NCI-H345 treated with DMSO at 0.1 percent for 48 hours (cell line): ENCODE measurements around the gene ZSCAN12.
A peak's percentile ranks its signal among the peaks of the same experiment; 100 is the strongest.
"Not testable (repeated sequence)": the region's sequence is repeated elsewhere in the genome, so short reads cannot be mapped to it uniquely, and the experiment has no call there.

ENCODE experiments used
- DNase-seq: peaks from one replicate; lab custom pipeline; 2025; ENCODE audit not compliant: unreplicated experiment; lab: John Stamatoyannopoulos, UW

Gene ZSCAN12

DNA sequence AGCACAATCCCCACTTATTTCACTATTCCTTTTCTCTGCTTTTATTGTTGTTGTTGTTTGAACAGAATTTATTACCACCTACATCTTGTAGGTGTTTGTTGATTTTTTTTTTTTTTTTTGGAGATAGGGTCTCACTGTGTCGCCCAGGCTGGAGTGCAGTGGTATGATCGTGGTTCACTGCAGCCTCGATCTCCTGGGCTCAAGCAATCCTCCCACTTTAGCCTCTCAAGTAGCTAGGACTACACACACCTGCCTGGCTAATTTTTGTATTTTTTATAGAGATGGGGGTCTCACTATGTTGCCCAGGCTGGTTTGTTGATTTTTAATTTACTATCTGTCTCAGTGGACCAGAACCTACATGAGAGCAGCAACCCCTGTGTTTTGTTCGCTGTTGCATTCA is 3.6 kb downstream of the ZSCAN12 start:
- DNase-seq = no peak

DNA sequence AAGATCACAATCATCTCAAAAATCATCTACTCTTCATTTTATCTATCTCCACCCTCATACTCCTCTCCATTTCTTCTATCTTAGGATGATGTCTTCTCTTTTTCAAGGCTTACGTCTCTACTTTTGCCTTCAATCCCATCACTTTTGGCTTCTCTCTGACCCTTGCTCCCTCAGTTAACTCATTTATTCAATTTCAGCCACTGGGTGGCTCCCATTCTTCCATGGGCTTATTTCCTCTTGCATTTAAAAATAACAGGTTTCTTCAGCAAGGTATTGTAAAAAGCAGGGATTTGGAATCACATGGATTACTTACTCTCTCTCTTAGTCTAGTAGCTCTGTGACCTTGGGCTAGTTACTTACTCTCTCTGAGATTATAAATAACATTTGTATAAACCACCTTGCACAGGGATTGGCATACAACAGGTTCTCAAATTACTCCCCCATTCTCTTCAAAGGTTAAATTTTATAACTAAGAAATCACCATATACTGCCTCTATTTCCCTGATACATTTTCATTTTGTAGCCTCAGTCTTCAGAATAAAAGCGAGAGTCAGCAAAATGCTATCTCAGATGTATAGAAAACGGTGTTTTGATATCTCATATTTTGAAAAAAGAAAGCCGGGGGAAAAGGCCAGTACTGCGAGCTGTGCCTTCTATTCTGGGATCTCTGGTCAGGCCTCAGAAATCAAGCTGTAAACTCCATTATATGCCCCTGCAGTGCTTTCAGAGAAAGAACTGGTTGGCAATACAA is 5.5 kb downstream of the ZSCAN12 start:
- DNase-seq = no peak

DNA sequence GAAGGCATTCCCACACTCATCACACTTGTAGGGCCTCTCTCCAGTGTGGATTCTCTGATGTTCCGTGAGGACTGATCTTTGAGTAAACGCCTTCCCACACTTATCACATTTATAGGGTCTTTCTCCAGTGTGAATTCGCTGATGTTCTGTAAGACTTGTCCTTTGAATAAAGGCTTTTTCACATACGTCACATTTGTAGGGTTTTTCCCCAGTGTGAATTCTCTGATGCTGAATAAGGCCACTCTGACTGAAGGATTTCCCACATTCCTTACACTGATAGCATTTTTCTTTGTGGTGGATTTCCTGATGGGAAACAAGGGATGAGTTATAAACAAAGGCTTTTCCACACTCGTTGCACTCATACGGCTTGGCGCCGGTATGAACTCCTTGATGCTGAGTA is 8.9 kb downstream of the ZSCAN12 start:
- no peak for DNase-seq

DNA sequence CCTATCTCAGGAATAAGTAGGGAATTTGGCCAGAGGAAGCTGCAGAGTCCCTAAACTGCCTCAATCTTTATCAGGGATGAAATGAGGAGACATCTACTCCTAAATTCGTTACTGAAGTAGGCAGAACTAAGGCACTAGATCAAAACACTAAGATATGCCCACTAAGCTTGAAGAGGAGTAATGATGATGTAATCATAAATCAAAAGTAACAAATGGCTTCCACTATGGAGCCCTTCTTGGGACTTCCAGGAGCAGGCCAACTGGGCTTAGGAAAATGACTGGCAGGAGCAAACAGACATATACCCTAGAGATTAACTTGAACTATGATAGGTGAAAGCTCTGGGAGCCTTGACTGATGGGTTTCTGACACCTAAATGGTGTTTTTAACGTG is 15.4 kb downstream of the ZSCAN12 start:
- no peak for DNase-seq

DNA sequence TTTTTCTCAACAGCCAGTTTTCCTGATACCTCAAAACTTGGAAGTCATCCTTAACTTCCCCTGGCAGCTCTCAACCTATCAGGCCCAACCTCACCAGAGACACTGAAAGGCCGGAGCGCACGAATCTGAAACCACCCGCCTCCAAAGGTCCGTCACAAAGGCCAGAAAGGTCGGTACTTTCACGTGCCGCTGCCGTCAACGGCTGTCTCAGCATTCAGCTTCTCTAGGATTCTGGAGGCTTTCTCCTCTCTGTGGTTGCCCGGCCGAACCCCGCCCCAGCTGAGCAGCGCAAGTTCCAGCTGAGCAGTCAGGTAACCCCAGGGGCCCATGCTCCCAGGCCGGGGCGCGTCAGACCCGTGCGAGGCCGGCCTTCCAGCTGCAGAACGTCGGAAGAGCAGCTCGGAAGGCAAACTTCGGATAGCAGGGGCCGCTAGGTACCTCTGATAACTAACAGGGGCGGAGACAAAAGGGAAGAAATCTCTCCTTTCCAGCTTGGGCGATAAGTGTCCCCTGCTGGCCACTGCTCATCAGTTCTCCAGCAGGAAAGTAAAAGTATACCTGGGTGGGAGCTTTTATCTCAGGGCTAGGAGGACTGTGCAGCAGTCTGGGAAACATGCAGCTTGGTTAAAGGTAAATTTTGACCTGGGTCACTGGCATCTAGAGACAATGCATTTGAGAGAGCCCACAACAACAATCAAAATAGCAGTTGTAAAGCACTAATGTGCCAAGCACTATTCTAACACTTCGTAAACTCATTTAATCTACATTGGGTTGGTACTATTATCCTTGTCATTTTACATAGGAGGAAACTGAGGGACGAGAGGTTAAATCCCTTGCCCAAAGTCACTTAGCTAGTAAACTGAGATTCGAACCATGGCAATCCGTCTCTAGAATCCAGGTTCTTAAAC is 16.1 kb downstream of the ZSCAN12 start:
- DNase-seq = peak; percentile 6

DNA sequence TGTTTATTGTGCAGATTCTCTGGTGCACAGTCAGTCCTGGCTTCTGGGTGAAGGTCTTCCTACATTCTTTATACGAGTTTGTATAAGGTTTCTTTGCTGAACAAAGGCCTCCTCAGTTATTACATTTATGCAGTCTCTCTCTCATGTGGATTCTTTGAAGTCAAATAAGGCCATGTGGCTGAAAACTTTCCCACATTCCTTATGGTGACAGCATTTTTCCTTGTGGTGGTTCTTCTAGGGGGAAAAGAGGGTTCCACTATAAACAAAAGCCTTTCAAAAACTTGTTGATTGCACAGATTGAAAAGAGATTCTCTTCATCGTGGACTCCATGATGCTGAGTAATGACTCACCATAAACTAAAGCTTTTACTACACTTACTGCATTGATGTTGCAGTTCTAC is 19.2 kb downstream of the ZSCAN12 start:
- DNase-seq = no peak

DNA sequence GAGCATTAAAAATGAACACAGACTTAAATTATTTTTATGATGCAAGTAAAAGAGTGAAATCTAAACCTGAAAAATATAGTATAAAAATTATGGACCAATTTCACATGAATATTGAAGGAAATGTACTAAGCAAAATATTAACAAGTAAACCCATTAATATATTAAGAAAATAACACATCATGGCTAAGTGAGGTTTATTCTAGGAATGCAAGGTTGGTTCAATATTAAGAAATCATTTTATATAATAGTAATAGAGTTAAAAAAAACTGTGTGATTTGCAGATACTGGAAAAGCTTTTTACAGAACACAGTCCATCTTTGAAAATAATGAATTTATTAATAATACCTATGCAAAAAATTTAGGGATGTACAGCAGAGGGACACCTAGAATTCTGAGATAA is 20.9 kb downstream of the ZSCAN12 start:
- no peak for DNase-seq

DNA sequence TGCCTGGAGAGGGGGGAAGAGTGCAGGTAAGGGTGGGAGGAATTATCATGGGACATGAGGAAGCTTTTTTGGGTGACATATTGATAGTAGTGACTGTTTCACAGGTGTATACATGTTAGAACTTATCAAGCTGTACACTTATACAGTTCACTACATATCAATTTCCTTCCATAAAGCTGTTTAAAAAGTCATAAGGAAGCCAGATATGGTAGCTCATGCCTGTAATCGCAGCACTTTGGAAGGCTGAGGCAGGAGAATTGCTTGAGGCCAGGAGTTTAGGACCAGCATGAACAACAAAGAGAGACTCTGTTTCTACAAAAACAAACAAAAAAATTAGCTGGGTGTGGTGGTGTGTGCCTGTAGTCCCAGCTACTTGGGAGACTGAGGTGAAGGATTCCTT is 21.7 kb downstream of the ZSCAN12 start:
- no peak for DNase-seq

DNA sequence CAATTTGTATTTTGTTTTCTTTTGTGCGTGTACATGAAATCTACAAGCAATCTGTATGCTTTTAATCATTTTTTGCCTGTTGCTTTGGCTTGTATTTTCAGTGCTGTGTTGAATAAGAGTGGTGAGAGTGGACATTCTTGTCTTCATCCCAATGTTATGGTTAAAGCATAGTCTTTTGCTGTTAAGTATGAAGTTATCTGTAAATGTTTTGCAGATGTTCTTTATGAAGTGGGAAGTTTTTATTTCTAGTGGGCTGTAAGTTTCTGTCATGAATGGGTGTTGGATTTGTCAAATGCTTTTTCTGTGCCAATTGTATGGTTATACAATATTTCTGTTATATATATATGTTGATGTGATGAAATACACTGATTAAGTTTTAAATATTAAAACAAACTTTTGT is 25.6 kb downstream of the ZSCAN12 start:
- DNase-seq = no peak

DNA sequence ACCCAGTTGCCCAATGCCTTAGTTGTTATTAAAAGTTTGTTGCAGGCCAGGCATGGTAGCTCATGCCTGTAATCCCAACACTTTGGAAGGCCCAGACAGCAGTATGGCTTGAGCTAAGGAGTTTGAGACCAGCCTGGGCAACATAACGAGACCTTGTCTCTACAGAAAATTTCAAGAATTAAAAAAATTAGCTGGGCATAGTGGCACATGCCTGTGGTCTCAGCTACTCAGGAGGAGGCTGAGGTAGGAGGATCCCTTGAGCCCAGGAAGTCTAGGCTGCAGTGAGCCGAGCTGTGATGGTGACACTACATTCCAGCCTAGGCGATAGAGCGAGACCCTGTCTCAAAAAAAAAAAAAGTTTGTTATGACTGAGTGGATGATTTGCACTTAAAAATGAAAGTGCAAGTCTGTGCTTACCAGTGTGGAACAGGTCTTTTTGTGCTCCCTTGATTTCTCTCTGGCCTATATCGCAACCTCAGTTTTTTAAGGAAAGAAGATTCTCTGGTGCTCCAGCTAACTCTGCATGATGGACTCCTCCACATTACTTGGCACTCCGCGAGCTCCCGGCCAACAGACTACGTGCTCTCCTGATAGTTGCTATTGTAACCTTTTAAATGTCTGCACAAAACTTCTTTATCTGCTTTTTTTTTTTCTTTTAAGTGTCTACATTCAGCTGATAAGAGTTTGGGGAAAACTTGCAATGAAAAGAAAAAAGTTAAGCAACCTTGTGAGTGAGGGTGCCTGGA is 27.7 kb downstream of the ZSCAN12 start:
- no peak for DNase-seq

DNA sequence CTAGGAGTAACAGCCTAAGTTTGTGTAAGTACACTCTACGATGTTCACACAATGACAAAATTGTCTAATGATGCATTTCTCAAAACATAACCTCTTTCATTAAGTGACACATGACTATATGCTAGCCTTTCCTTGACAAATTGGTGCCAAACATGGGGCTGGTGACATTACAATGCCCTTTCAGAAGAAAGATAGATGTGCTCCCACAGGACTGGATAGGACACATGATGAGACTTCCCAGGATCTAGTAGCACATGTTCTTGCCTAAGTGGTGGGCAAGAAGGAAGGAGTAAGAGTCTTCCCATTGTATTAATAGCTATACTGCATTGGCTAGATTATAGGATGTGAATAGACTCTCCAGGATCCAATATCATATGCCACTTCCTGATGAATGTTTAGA is 28.3 kb downstream of the ZSCAN12 start:
- DNase-seq = no peak

DNA sequence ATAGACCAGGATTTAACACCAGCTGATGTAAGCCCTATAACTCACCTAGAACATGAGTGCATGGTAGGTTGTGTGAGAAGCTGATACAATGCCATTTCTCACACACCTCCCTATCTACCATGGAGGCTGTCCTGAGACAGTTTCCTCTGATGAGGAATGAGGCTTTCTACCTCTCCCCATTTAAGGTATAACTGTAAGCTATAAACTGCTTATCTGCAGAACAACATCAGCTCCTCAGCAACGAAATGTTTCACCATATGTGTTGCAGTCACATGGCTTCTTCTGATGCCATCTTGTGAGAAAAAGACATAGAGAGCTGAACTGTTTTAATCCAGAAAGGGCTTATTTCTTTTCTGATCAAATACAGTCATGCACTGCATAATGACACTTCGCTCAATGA is 29.1 kb downstream of the ZSCAN12 start:
- no peak for DNase-seq

DNA sequence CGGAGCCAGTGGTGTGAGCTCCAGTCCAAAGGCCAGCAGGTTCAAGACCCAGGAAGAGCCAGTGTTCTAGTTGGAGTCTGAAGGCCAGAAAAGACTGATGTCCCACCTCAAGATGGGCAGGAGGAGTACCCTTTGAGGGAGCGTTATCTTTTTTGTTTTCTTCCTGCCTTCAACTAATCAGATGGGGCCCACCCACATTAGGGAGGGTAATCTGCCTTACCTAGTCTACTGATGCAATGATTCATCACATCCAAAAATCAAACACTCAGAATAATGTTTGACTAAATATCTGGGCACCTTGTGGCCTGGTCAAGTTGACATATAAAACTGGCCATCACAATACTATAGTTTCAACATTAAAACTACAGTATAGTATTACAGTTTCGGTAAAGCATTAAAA is 30.1 kb downstream of the ZSCAN12 start:
- no peak for DNase-seq

DNA sequence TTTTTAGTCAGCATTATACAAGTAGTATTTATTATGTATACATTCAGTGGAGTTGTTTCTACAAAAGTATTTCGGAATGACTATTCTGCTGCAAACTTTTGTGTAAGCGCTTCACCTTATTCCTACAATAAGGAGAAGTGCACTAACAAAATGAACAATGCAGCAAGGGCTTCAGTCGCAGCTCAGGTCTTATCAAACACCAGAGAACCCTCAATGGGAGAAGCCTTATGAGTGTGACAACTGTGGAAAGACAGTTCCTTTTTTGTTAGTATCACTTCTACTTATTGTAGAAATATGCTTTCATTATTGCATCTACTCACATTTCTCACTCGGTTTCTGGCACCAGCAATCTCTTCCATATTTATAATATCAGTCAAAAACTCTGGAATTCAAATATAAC is 31.0 kb downstream of the ZSCAN12 start:
- DNase-seq = no peak

DNA sequence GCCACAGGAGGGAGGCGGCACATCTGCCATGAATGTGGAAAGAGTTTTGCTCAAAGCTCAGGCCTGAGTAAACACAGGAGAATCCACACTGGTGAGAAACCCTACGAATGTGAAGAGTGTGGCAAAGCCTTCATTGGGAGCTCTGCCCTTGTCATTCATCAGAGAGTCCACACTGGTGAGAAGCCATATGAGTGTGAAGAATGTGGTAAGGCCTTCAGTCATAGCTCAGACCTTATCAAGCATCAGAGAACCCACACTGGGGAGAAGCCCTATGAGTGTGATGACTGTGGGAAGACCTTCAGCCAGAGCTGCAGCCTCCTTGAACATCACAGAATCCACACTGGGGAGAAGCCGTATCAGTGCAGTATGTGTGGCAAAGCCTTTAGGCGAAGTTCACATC is 34.0 kb downstream of the ZSCAN12 start:
- not testable (repeated sequence) for DNase-seq

DNA sequence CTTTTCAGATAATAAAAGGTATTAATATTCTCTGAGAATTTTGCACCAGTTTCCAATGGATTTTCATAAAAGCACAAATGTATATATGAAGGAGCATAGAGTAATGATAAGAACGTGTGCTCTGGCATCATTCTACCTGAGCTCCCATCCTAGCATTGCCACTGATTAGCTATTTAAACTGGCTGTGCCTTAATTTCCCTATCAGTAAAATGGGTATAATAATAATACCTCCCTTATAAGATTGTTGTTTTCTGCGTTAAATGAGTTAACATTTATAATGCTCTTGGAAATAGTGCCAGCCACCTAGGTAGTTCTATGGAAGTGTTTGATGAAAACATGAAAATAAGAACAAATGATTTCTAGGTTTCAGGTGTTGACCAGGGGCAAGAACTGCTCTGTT is 38.6 kb downstream of the ZSCAN12 start:
- DNase-seq = no peak

DNA sequence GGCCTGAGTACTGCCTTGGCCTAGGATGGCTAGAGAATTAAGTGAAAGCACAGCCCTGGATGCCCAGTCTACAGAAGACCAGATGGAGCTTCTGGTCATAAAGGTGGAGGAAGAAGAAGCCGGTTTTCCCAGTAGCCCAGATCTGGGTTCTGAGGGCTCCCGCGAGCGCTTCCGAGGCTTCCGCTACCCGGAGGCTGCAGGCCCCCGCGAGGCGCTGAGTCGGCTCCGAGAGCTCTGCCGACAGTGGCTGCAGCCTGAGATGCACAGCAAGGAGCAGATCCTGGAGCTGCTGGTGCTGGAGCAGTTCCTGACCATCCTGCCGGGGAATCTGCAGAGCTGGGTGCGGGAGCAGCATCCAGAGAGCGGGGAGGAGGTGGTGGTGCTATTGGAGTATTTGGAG is 40.0 kb downstream of the ZSCAN12 start:
- not testable (repeated sequence) for DNase-seq

DNA sequence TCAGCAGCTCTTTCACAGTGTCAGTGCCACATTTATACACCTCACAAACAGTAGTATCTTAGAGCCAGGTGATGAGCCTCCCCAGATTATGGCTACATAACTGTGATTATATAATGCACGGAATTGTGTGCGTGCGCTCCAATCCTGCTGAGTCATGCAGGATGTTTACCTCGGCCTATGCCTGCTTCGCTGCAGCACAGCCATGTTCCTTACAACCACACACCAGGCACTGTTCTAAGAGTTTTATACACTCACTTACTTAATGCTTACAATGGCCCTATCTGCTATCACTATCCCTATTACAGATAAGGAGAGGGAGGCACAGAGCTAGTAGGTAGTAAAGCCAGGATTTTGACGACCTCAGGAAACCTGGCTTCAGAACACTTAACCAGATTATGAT is 42.5 kb downstream of the ZSCAN12 start:
- no peak for DNase-seq

DNA sequence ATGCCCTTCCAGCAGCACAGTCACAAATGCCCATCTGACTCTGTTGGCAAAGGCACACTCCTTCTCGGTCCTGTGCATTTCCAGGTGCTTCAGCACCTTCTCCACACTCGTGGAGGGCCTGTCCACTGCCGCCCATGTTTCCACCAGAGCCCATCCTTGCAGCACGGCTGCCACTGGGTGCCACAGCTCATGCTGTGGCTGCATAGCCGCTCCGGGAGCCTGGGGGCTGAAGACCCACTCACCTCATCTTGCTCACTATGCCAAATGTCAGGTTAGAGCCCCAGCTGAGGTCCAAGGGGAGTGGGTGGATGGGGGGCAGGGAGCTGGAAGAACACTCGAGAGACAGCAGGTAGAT is 42.9 kb downstream of the ZSCAN12 start:
- no peak for DNase-seq

DNA sequence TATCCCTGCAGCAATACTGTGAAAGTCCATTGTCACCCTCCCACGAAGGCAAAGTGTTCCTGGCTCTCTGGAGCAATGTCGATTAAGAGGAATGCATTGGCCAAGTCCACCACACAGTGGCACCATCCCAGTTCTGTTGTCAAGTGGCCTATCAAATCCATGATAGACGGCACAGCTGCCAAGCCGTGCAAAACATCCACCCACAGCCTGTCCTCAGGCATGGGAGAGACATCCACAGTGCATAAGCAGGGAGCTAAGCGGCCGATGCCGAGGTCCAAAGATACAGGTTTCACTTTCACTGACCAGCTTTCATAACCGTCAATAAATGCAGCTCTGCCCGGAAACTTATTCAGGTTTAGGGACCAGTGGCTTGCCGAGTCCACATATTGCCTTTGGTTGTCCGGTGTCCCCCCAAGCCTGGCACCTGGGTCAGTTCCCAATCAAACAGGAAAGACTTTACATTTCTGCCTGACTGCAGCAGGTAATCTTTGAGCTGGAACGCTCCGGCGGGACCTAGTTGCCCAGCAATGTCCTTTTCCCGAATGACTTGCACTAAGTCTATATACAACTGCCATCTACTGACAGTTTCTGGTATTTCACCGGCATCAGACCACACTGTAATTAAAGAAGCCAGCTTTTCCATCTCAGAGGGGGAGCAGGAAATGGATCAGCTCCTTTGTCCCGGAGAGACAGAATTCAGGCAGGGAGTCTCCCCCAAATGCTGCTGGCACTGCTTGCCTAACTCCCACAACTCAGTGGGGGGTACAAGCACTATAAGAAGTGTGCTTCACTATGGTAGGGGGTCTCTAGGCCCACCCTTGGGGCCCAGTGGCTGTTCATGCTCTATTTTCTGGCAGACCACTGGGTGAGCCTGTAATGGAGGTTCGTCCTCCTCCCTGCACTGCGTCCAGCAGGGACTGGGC is 43.5 kb downstream of the ZSCAN12 start:
- peak; percentile 64 for DNase-seq
